ENCODE data around the gene HAPLN2.
"Not testable (repeated sequence)": the region's sequence is repeated elsewhere in the genome, so short reads cannot be mapped to it uniquely, and the experiment has no call there.

HAPLN2 gene

GRCh38 chr1:156623946-156624813 is 5.0 kb downstream of the HAPLN2 start:
- DNase-seq: peak; percentile 91

- no peak for DNase-seq
Observed at GRCh38 chr1:156624814-156625435, 5.7 kb downstream of the HAPLN2 start.

- DNase-seq: peak; percentile 75
Observed at GRCh38 chr1:156625436-156626078, 6.3 kb downstream of the HAPLN2 start.

GRCh38 chr1:156626079-156626438 is 6.8 kb downstream of the HAPLN2 start:
- DNase-seq: no peak

GRCh38 chr1:156627313-156627880 is 8.2 kb downstream of the HAPLN2 start:
- peak; percentile 79 for DNase-seq

- DNase-seq: no peak
Observed at GRCh38 chr1:156629823-156630449, 10.7 kb downstream of the HAPLN2 start.

- DNase-seq: not testable (repeated sequence)
Observed at GRCh38 chr1:156631152-156631551, 11.9 kb downstream of the HAPLN2 start.

GRCh38 chr1:156632355-156632754 is 13.1 kb downstream of the HAPLN2 start:
- DNase-seq: peak; percentile 52

GRCh38 chr1:156638189-156638985 is 19.2 kb downstream of the HAPLN2 start:
- DNase-seq: peak; percentile 46

GRCh38 chr1:156639601-156640101 is 20.4 kb downstream of the HAPLN2 start:
- peak; percentile 97 for DNase-seq

GRCh38 chr1:156640842-156641706 is 21.9 kb downstream of the HAPLN2 start:
- no peak for DNase-seq

- peak; percentile 87 for DNase-seq
Observed at GRCh38 chr1:156641761-156642264, 22.6 kb downstream of the HAPLN2 start, which contains the start of gene BCAN. BCAN (plus strand) TSS chr1:156642117; CDS start chr1:156646055, 3,938 bp downstream.

GRCh38 chr1:156642265-156643048 is 23.2 kb downstream of the HAPLN2 start:
- DNase-seq: peak; percentile 77

- no peak for DNase-seq
Observed at GRCh38 chr1:156643049-156643777, 24.0 kb downstream of the HAPLN2 start.

- DNase-seq: no peak
Observed at GRCh38 chr1:156643778-156644092, 24.5 kb downstream of the HAPLN2 start.

GRCh38 chr1:156644146-156644545 is 24.9 kb downstream of the HAPLN2 start:
- DNase-seq: no peak

- DNase-seq: no peak
Observed at GRCh38 chr1:156644640-156645039, 25.4 kb downstream of the HAPLN2 start.

- DNase-seq: no peak
Observed at GRCh38 chr1:156645056-156645455, 25.8 kb downstream of the HAPLN2 start.

GRCh38 chr1:156645666-156646065 is 26.5 kb downstream of the HAPLN2 start:
- DNase-seq: no peak
